ENCODE results near the gene TIMM44.

The TIMM44 gene

DNA sequence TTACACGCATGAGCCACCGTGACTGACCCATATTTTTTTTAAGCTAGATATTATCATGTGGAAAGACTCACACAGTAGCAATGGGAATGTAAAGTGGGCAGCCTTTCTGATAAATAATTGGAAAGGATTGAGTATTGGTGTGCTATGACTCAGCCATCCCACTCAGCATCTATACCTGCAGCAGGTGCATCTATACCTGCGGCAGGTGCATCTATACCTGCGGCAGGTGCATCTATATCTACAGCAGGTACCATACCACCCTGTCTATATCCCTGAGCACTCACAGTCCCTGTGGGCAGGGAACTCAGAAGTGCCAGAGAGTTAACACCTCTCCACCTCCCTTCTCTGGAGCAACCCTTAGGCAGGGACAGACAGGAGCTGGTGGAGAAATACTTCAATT lies 60.4 kb downstream of the TIMM44 start:
- no peak for TF ChIP-seq GATA2 (IDR thresholded peaks at IDR 0.05; ENCODE audit: low read depth, low read length)

DNA sequence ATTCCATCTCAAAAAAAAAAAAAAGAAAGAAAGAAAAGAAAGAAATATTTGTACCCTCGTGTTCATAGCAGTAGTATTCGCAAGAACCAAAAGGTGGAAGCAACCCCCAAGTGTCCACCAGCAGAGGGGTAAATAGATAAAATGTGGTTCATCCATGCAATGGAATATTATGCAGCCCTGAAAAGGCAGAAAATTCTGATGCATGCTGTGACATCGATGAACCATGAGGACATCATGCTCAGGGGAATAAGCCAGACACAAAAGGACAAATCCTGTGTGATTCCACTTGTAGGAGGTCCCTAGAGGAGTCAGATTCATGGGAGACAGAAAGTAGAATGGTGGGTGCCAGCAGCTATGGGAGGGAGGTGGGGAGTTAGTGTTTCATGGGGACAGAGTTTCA lies 61.6 kb downstream of the TIMM44 start:
- no peak for TF ChIP-seq GATA2 (IDR thresholded peaks at IDR 0.05; ENCODE audit: low read depth, low read length)
- TF ChIP-seq GATA3 (IDR thresholded peaks at IDR 0.05; ENCODE audit: low read depth, low read length): no peak

DNA sequence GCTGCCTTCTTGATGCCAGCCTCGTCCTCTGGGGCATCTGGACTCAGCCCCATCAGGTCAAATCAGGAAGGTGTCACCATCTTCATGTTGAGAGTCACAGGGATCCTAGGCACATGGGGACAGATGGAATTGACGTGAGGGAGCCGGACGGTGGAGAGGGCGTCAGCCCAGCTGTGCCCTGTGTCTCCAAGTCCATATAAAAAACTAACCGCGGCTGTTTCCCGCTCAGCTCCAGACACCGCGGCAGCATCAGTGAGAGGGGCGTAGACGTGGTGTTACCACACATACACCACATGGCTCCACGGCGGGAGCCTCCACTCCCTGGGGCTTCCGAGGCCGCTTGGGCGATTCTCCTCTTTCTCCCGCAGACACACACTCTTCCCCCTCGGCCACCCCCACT lies 63.6 kb downstream of the TIMM44 start:
- no peak for TF ChIP-seq GATA3 (IDR thresholded peaks at IDR 0.05; ENCODE audit: low read depth, low read length)
- TF ChIP-seq GATA2 (IDR thresholded peaks at IDR 0.05; ENCODE audit: low read depth, low read length): no peak

DNA sequence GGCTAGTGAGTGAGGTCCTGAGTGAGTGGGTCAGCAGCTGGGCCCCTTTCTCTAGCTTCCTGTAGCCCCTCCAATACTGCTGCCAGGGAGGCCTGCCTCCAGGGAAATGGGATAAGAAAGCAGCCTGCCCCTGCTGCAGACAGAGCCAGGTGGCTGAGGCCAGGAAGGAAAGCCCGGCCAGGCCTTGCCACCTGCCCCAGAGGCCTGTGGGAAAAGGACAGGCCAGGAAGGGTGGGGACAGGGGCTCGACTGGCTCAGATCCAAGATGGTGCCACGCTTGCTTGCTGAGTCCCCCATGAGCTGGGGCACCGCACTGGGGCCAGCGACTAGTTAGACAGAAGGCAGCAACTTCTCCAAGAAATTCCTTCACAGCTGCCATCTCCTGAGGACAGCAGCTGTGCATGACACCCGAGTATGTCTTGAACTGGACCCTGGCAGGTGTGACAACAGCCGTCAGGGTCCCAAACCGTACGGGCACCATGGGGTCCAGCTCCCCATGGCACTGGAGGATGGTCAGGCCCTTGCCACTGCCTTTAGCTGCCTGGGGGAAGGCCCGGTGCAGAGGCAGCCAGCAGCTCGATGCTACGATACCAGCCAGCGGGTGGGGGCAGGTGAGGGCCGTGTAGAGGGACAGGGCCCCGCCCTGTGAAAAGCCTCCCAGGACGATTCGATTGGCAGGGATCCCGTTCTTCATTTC lies 64.2 kb downstream of the TIMM44 start:
- TF ChIP-seq GATA3 (IDR thresholded peaks at IDR 0.05; ENCODE audit: low read depth, low read length): no peak
- TF ChIP-seq GATA2 (IDR thresholded peaks at IDR 0.05; ENCODE audit: low read depth, low read length): no peak

DNA sequence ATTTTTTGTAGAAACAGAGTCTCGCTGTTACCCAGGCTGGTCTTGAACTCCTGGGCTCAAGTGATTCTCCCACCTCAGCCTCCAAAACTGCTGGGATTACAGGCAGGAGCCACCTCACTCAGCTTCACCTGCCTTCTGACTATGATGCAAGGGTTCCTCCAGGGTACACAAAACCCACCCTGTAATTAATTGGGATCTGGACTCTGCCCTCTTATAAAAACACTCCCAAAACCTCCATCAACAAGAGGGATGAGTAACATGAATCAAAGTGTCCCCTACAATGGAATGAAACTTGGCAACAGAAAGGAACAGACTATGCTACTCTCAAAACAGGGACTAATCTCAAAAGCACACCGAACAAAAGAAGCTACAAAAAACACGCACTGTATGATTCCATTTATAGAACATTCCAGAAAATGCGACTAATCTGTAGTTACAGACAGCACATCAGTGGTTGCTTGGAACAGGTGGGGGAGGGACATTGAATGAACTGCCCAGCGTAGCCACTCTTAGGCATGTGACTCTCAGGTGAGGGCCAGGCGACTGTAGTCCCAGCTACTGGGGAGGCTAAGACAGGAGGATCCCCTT lies 66.1 kb downstream of the TIMM44 start:
- no peak for TF ChIP-seq GATA3 (IDR thresholded peaks at IDR 0.05; ENCODE audit: low read depth, low read length)
- no peak for TF ChIP-seq GATA2 (IDR thresholded peaks at IDR 0.05; ENCODE audit: low read depth, low read length)

Measured in SH-SY5Y (cell line).